Stromal cell of bone marrow (primary cell): ENCODE results near the gene SEL1L.
"Not testable (repeated sequence)": the region's sequence is repeated elsewhere in the genome, so short reads cannot be mapped to it uniquely, and the experiment has no call there.

Source experiments
- DNase-seq: peaks from one replicate; pipeline ENCODE4 v3.0.0-alpha.2; 2012; ENCODE audit warnings: low read depth

SEL1L gene

GRCh38 chr14:81446279-81447007 is 87.2 kb downstream of the SEL1L start:
- no peak for DNase-seq

- no peak for DNase-seq
Measured at GRCh38 chr14:81441626-81442134, 92.0 kb downstream of the SEL1L start.

- DNase-seq, result no peak
Measured at GRCh38 chr14:81440041-81440440, 93.6 kb downstream of the SEL1L start.

GRCh38 chr14:81437244-81437643 is 96.4 kb downstream of the SEL1L start:
- no peak for DNase-seq

GRCh38 chr14:81436296-81437138 is 97.1 kb downstream of the SEL1L start:
- DNase-seq, result no peak

GRCh38 chr14:81435391-81436295 is 98.0 kb downstream of the SEL1L start:
- DNase-seq, result no peak

GRCh38 chr14:81435048-81435390 is 98.6 kb downstream of the SEL1L start:
- no peak for DNase-seq

GRCh38 chr14:81434230-81434629 is 99.4 kb downstream of the SEL1L start:
- no peak for DNase-seq

- DNase-seq, result no peak
Measured at GRCh38 chr14:81433378-81433777, 100.3 kb downstream of the SEL1L start.

- DNase-seq, result no peak
Measured at GRCh38 chr14:81432219-81432661, 101.4 kb downstream of the SEL1L start.

GRCh38 chr14:81430235-81430634 is 103.4 kb downstream of the SEL1L start:
- DNase-seq, result no peak

GRCh38 chr14:81429749-81430148 is 103.9 kb downstream of the SEL1L start:
- DNase-seq, result not testable (repeated sequence)

- no peak for DNase-seq
Measured at GRCh38 chr14:81429028-81429427, 104.6 kb downstream of the SEL1L start.

- DNase-seq, result no peak
Measured at GRCh38 chr14:81427348-81428058, 106.2 kb downstream of the SEL1L start.

GRCh38 chr14:81423504-81423903 is 110.1 kb downstream of the SEL1L start:
- no peak for DNase-seq
